Kidney capillary endothelial cell (primary cell): ENCODE measurements around the gene TXN2.
"Not testable (repeated sequence)": the region's sequence is repeated elsewhere in the genome, so short reads cannot be mapped to it uniquely, and the experiment has no call there.

Experiments used
- DNase-seq: peaks from one replicate; pipeline ENCODE4 v3.0.0-alpha.2; 2018; ENCODE audit warnings: low spot score

The TXN2 gene

GRCh38 chr22:36431977-36432376 is 49.5 kb downstream of the TXN2 start:
- DNase-seq: no peak

GRCh38 chr22:36430863-36431262 is 50.6 kb downstream of the TXN2 start:
- peak; percentile 54 for DNase-seq

GRCh38 chr22:36427952-36428351 is 53.5 kb downstream of the TXN2 start:
- not testable (repeated sequence) for DNase-seq

DNA sequence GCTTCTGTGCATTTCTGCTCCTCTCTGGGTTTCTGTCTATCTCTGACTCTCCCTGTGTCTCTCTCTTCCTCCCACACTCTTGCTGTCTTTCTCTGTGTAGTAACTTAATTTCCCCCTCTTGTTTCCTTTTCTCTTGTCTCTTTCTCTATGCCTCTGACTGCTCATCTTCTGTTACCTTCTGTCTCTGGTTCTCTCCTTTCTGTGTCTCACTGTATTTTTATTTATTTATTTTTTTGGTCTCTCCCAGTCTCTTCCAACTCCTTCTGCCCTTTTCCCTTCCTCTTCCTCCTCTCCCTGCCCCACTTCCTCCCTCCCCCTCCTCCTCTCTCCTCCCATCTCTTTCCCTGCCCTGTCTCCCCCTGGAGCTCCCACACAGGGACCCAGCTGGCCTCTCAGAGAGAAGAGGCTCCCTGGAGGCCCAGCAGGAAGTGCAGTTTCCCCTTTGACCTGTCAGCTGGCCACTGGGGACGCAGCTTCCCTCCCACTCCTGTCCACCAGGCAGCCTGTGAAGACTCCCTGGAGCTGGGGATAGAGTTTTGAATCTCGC is 55.4 kb downstream of the TXN2 start:
- DNase-seq: no peak

DNA sequence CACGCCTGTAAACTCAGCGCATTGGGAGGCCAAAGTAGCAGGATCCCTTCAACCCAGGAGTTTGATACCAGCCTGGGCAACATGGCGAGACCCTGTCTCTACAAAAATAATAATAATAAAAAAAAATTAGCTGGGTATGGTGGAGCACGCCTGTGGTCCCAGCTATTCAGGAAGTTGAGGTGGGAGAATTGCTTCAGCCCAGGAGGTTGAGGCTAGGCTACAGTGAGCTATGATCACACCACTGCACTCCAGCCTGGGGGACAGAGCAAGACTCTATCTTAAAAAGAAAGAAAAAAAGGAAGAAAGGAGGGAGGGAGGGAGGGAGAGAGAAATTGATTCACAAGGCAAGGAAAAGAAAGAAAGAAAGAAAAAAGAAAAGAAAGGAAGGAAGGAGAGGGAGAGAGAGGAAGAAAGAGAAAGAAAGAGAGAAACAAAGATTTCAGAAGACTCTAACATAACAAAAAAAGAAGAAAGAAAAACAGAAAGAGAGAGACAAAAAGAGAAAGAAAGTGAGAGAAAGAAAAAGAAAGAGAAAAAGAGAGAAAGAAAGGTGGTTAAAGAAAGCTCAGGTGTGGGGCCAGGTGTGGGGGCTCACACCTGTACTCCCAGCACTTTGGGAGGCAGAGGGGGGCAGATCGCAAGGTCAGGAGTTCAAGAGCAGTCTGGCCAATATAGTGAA is 56.4 kb downstream of the TXN2 start:
- no peak for DNase-seq

GRCh38 chr22:36424466-36424865 is 57.0 kb downstream of the TXN2 start:
- DNase-seq: not testable (repeated sequence)

- no peak for DNase-seq
Observed at GRCh38 chr22:36423461-36424404, 57.7 kb downstream of the TXN2 start.

DNA sequence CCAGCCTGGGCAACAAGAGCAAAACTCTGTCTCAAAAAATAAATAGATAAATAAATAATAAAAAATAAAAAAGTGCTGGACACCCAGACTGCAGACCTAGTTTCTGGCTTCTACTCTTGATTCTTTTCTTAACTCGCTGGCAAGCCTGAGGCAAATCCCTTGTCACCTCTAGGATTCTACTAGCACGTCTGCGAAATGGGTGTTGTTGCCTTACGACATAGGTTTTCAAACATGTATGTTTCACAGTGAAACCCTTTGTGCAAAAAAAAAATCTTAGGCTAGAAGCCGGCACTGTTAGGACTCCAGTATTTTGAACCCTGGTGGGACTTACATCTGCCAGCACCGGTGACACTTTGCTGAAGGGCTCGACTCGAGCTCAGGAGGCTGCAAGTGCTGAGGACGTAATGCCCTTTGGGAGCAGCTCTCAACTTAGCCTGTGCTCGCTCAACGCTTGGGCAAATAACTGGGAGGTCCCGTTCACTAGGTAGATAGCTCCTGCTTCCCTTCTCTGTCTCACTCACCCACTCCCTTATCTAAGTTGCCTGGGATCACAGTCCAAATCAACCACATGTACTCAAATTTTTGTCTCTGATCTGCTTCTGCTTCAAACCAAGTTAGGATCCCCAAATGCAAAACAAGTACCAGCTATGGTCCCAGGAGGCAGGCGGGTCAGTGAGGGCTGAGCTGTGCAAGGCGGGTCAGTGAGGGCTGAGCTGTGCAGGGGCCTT is 59.0 kb downstream of the TXN2 start:
- DNase-seq: no peak

GRCh38 chr22:36419912-36420882 is 61.2 kb downstream of the TXN2 start:
- no peak for DNase-seq

- no peak for DNase-seq
Observed at GRCh38 chr22:36419177-36419911, 62.1 kb downstream of the TXN2 start.

- DNase-seq: peak; percentile 35
Observed at GRCh38 chr22:36417281-36417686, 64.2 kb downstream of the TXN2 start.
